Vagina (tissue), 2 donors: ENCODE results near the gene COLEC12. TPM values are rescaled to one million over a fixed set of nuclear protein-coding genes. Genes with fewer than 3 reads are reported as not detected.

ENCODE experiments used
- DNase-seq, 2 donors: peaks; one replicate each; pipeline ENCODE4 v3.0.0-alpha.2; 2017; ENCODE audit errors: extremely low spot score in 2 of 2
- H3K27ac ChIP-seq: fragments of 200-600 bp; sonication (generic); one replicate; pipeline ENCODE4 v1.5.1; 2019
- H3K27me3 ChIP-seq: fragments of 200-600 bp; sonication (generic); one replicate; pipeline ENCODE4 v1.5.1; 2019
- H3K36me3 ChIP-seq, 2 donors: fragments of 200-600 bp; sonication (generic); one replicate each; pipeline ENCODE4 v1.5.1; 2017 to 2019
- H3K4me1 ChIP-seq: fragments of 200-600 bp; sonication (generic); one replicate; pipeline ENCODE4 v1.5.1; 2019
- H3K4me3 ChIP-seq, 2 donors: fragments of 200-600 bp; sonication (generic); 1 replicate in 1 of 2; 2 replicates in 1 of 2; pipeline ENCODE4 v1.5.1; 2016 to 2019
- H3K9me3 ChIP-seq: fragments of 200-600 bp; sonication (generic); one replicate; pipeline ENCODE4 v1.5.1; 2019
- POLR2A ChIP-seq, 2 donors: fragments of 450-650 bp; IDR thresholded peaks; one replicate each; pipeline ENCODE4 v1.6.1; 2017; ENCODE audit warnings: antibody characterized with exemption in 2 of 2, mild to moderate bottlenecking in 2 of 2, moderate library complexity in 2 of 2
- POLR2AphosphoS5 ChIP-seq, 2 donors: sonication (generic); formaldehyde crosslinking; IDR thresholded peaks; one replicate each; pipeline ENCODE4 v1.9.0; 2017; ENCODE audit warnings: antibody characterized with exemption in 2 of 2, mild to moderate bottlenecking in 2 of 2, low read depth in 1 of 2; ENCODE audit not compliant: insufficient read depth in 1 of 2
- intact Hi-C: fragments of 100-400 bp; cut with DNase I; formaldehyde crosslinking; loops from one replicate; pipeline ENCODE4 v1.15.1; 2023
- total RNA-seq: library from RNA; depleted of rRNA; stranded (reverse); fragments of >200 nt; gene quantifications from one replicate; pipeline ENCODE4 v1.2.3, GENCODE V29; 2016
- TF ChIP-seq, protein P1 (sequence below), 3 experiments: fragments of 450-650 bp in 2 of 3; fragments of 200-600 bp in 1 of 3; sonication (generic) in 1 of 3; IDR thresholded peaks; one replicate each; pipeline ENCODE4 v1.5.1; 2017 to 2019; ENCODE audit warnings: antibody characterized with exemption in 3 of 3, mild to moderate bottlenecking in 2 of 3, moderate library complexity in 2 of 3

The COLEC12 gene
- total RNA-seq, 1 donor from 2014 or later = 18.9 TPM

- intact Hi-C loops = no loop called here
- TF ChIP-seq POLR2A (IDR thresholded peaks at IDR 0.05) (no peak), POLR2AphosphoS5 (IDR thresholded peaks at IDR 0.05; ENCODE audit: insufficient read depth in 1 of 2, low read depth in 1 of 2) (no peak)
- TF ChIP-seq, protein P1, sequence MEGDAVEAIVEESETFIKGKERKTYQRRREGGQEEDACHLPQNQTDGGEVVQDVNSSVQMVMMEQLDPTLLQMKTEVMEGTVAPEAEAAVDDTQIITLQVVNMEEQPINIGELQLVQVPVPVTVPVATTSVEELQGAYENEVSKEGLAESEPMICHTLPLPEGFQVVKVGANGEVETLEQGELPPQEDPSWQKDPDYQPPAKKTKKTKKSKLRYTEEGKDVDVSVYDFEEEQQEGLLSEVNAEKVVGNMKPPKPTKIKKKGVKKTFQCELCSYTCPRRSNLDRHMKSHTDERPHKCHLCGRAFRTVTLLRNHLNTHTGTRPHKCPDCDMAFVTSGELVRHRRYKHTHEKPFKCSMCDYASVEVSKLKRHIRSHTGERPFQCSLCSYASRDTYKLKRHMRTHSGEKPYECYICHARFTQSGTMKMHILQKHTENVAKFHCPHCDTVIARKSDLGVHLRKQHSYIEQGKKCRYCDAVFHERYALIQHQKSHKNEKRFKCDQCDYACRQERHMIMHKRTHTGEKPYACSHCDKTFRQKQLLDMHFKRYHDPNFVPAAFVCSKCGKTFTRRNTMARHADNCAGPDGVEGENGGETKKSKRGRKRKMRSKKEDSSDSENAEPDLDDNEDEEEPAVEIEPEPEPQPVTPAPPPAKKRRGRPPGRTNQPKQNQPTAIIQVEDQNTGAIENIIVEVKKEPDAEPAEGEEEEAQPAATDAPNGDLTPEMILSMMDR (IDR thresholded peaks at IDR 0.05) = no peak
- H3K4me1 ChIP-seq = peaks cover 7% of the 10 kb centered on the region
- H3K9me3 ChIP-seq = no peaks in the 10 kb centered on the region
- DNase-seq = no peak
- no peak overlapping the region for H3K27ac ChIP-seq
- H3K36me3 ChIP-seq = no peaks in the 10 kb centered on the region
- no peaks in the 10 kb centered on the region for H3K27me3 ChIP-seq
- no peak overlapping the region for H3K4me3 ChIP-seq
Measured at GRCh38 chr18:532632-533031, 32.1 kb upstream of the COLEC12 start.

GRCh38 chr18:532018-532417 is 31.5 kb upstream of the COLEC12 start:
- no peaks in the 10 kb centered on the region for H3K27me3 ChIP-seq
- peaks cover 7% of the 10 kb centered on the region for H3K4me1 ChIP-seq
- no peaks in the 10 kb centered on the region for H3K36me3 ChIP-seq
- intact Hi-C loops = no loop called here
- no peak overlapping the region for H3K27ac ChIP-seq
- no peaks in the 10 kb centered on the region for H3K9me3 ChIP-seq
- no peak for DNase-seq
- H3K4me3 ChIP-seq = no peak overlapping the region
- TF ChIP-seq POLR2A (IDR thresholded peaks at IDR 0.05) = no peak
- TF ChIP-seq, protein P1 (IDR thresholded peaks at IDR 0.05) = no peak
- no peak for TF ChIP-seq POLR2AphosphoS5 (IDR thresholded peaks at IDR 0.05; ENCODE audit: insufficient read depth in 1 of 2, low read depth in 1 of 2)

- TF ChIP-seq POLR2A (IDR thresholded peaks at IDR 0.05) (no peak), POLR2AphosphoS5 (IDR thresholded peaks at IDR 0.05; ENCODE audit: insufficient read depth in 1 of 2, low read depth in 1 of 2) (no peak)
- TF ChIP-seq, protein P1 (IDR thresholded peaks at IDR 0.05) = no peak
- Histone ChIP-seq H3K36me3 (no peaks in the 10 kb centered on the region), H3K4me3 (no peak overlapping the region), H3K27ac (no peak overlapping the region), H3K4me1 (peaks cover 11% of the 10 kb centered on the region), H3K27me3 (no peaks in the 10 kb centered on the region), H3K9me3 (no peaks in the 10 kb centered on the region)
- intact Hi-C loops = no loop called here
- DNase-seq = no peak
Measured at GRCh38 chr18:527146-527545, 26.6 kb upstream of the COLEC12 start.

DNA sequence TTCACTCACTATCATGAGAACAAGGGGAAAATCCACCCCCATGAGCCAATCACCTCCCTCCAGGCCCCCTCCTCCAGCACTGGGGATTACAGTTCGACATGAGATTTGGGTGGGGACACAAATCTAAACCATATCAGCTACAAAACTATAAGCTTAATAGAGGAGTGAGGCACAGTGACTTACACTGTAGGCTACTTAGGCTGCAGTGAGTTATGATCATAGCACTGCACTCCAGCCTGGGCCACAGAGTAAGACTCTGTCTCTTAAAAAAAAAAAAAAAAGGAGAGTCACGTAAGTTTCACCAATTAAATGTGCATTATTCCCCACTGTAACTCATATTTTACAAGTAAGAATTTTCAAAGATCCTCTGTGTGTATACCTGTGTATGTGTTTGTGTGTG is 26.2 kb upstream of the COLEC12 start:
- no peak overlapping the region for H3K4me3 ChIP-seq
- intact Hi-C loops = no loop called here

More for the DNA sequence above, 26.2 kb upstream of the COLEC12 start:
- Histone ChIP-seq H3K9me3 (no peaks in the 10 kb centered on the region), H3K4me1 (peaks cover 11% of the 10 kb centered on the region), H3K27ac (no peak overlapping the region), H3K27me3 (no peaks in the 10 kb centered on the region), H3K36me3 (no peaks in the 10 kb centered on the region)
- DNase-seq = no peak
- TF ChIP-seq, protein P1 (IDR thresholded peaks at IDR 0.05) = no peak
- TF ChIP-seq POLR2A (IDR thresholded peaks at IDR 0.05) = no peak
- TF ChIP-seq POLR2AphosphoS5 (IDR thresholded peaks at IDR 0.05; ENCODE audit: insufficient read depth in 1 of 2, low read depth in 1 of 2) = no peak
